ENCODE results near the gene PPP1CB.

PPP1CB gene

DNA sequence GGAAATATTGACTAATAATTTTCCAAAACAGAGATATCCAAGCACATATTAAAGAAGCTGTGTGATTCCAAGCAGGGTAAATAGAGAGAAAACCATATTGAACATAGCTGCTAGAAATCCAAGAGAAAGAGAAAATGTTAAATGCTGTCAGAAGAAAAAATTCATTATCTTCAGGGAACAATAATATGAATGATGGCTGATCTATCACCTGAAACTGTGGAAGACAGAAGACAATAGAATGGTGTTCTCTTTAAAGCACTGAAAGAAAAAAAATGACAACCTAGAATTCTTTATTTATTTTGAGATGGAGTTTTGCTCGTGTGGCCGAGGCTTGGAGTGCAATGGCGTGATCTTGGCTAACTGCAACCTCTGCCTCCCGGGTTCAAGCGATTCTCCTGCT is 17.3 kb downstream of the PPP1CB start:
- no peak overlapping the region for H3K9ac ChIP-seq (ENCODE audit: low read depth, low read length, poor library complexity)
- peaks cover 0 to 35% of the 10 kb centered on the region in 2 donors for H3K9me3 ChIP-seq (replicated peaks in 1 of 2; ENCODE audit: control insufficient read depth in 2 of 2, insufficient read depth in 1 of 2, low read depth in 1 of 2, low read length in 2 of 2)
- no peak overlapping the region for H3K4ac ChIP-seq (ENCODE audit: low read length)
- no peak overlapping the region for H2BK5ac ChIP-seq (ENCODE audit: low read length)
- H3K27ac ChIP-seq (replicated peaks; ENCODE audit: low read length): no peak overlapping the region
- H3K14ac ChIP-seq (ENCODE audit: low read length): no peak overlapping the region
- no peak overlapping the region for H2AFZ ChIP-seq (ENCODE audit: low read length)
- H4K91ac ChIP-seq (ENCODE audit: low read depth, low read length, poor library complexity): no peak overlapping the region
- no peak overlapping the region for H2BK120ac ChIP-seq (ENCODE audit: low read depth, low read length)
- H3K4me2 ChIP-seq (ENCODE audit: insufficient read depth, low read length, poor library complexity, severe bottlenecking): no peak overlapping the region
- H2BK12ac ChIP-seq (ENCODE audit: low read length): no peak overlapping the region
- no peak for DNase-seq (ENCODE audit: low spot score)
- peaks cover 2 to 47% of the 10 kb centered on the region in 2 donors for H3K36me3 ChIP-seq (replicated peaks in 1 of 2; ENCODE audit: control insufficient read depth in 2 of 2, insufficient read depth in 2 of 2, low read length in 2 of 2)
- H4K8ac ChIP-seq (ENCODE audit: low read depth, low read length): no peak overlapping the region
- no peaks in the 10 kb centered on the region for H3K4me1 ChIP-seq (ENCODE audit: control insufficient read depth in 2 of 2, insufficient read depth in 1 of 2, low read depth in 1 of 2, low read length in 2 of 2)
- H3K79me1 ChIP-seq (ENCODE audit: low read depth, low read length): peaks cover 4% of the 10 kb centered on the region
- no peak overlapping the region for H2BK15ac ChIP-seq (ENCODE audit: low read length)
- WGBS, 2 donors (ENCODE audit: extremely low coverage in 2 of 2, insufficient read length in 2 of 2, insufficient replicate concordance in 1 of 2): no CpG with 5 or more reads among the region's 5 CpGs
- no peak overlapping the region for H3K4me3 ChIP-seq (ENCODE audit: low read length in 2 of 2)
- H2AK5ac ChIP-seq (ENCODE audit: low read depth, low read length): no peak overlapping the region
- no peak overlapping the region for H3K18ac ChIP-seq (ENCODE audit: low read length)
- H3K27me3 ChIP-seq (ENCODE audit: control insufficient read depth in 3 of 3, insufficient read depth in 3 of 3, low read depth in 1 of 3, low read length in 3 of 3): no peaks in the 10 kb centered on the region
- no peak overlapping the region for H3K23ac ChIP-seq (ENCODE audit: low read depth, low read length, poor library complexity)

DNA sequence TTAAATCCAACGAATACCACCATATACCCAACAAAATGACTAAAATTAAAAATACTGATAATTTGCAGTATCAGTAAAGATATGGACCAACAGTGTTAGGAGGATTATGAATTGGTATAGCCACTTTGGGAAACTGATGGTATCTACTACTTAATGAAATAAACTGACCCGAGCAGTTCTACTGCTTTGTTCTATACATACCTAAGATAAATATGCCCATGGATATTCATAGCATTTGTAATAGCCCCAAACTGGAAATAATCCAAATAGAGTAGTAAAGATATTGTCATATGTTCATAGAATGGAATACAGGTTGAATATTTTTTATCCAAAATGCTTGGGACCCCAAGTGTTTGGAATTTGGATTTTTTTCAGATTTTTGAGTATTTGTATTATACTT is 20.7 kb downstream of the PPP1CB start:
- Histone ChIP-seq H2AK5ac (ENCODE audit: low read depth, low read length) (no peak overlapping the region), H3K18ac (ENCODE audit: low read length) (no peak overlapping the region), H3K79me1 (ENCODE audit: low read depth, low read length) (peaks cover 3% of the 10 kb centered on the region)

GRCh38 chr2:28776471-28776870 is 24.8 kb downstream of the PPP1CB start:
- no peak overlapping the region for H3K4me3 ChIP-seq (ENCODE audit: low read length in 2 of 2)
- H3K4ac ChIP-seq (ENCODE audit: low read length): no peak overlapping the region
- no peaks in the 10 kb centered on the region for H3K9me3 ChIP-seq (replicated peaks in 1 of 2; ENCODE audit: control insufficient read depth in 2 of 2, insufficient read depth in 1 of 2, low read depth in 1 of 2, low read length in 2 of 2)
- H3K27me3 ChIP-seq (ENCODE audit: control insufficient read depth in 3 of 3, insufficient read depth in 3 of 3, low read depth in 1 of 3, low read length in 3 of 3): no peaks in the 10 kb centered on the region
- no peak overlapping the region for H2BK120ac ChIP-seq (ENCODE audit: low read depth, low read length)
- no peak overlapping the region for H2BK5ac ChIP-seq (ENCODE audit: low read length)
- no CpG with 5 or more reads among the region's 6 CpGs for WGBS, 2 donors (ENCODE audit: extremely low coverage in 2 of 2, insufficient read length in 2 of 2, insufficient replicate concordance in 1 of 2)
- H3K79me1 ChIP-seq (ENCODE audit: low read depth, low read length): peaks cover 1% of the 10 kb centered on the region
- no peak overlapping the region for H2BK15ac ChIP-seq (ENCODE audit: low read length)
- H3K27ac ChIP-seq (replicated peaks; ENCODE audit: low read length): no peak overlapping the region
- H3K9ac ChIP-seq (ENCODE audit: low read depth, low read length, poor library complexity): no peak overlapping the region
- DNase-seq (ENCODE audit: low spot score): no peak
- no peak overlapping the region for H3K4me2 ChIP-seq (ENCODE audit: insufficient read depth, low read length, poor library complexity, severe bottlenecking)
- H3K14ac ChIP-seq (ENCODE audit: low read length): no peak overlapping the region
- peaks cover 5 to 74% of the 10 kb centered on the region in 2 donors for H3K36me3 ChIP-seq (replicated peaks in 1 of 2; ENCODE audit: control insufficient read depth in 2 of 2, insufficient read depth in 2 of 2, low read length in 2 of 2)
- H4K91ac ChIP-seq (ENCODE audit: low read depth, low read length, poor library complexity): no peak overlapping the region
- H2AK5ac ChIP-seq (ENCODE audit: low read depth, low read length): no peak overlapping the region
- H3K18ac ChIP-seq (ENCODE audit: low read length): no peak overlapping the region
- no peak overlapping the region for H3K23ac ChIP-seq (ENCODE audit: low read depth, low read length, poor library complexity)
- no peak overlapping the region for H2BK12ac ChIP-seq (ENCODE audit: low read length)
- no peaks in the 10 kb centered on the region for H3K4me1 ChIP-seq (ENCODE audit: control insufficient read depth in 2 of 2, insufficient read depth in 1 of 2, low read depth in 1 of 2, low read length in 2 of 2)
- no peak overlapping the region for H2AFZ ChIP-seq (ENCODE audit: low read length)
- H4K8ac ChIP-seq (ENCODE audit: low read depth, low read length): no peak overlapping the region

More for the DNA sequence above, 20.7 kb downstream of the PPP1CB start:
- WGBS, 2 donors (ENCODE audit: extremely low coverage in 2 of 2, insufficient read length in 2 of 2, insufficient replicate concordance in 1 of 2): no CpG with 5 or more reads among the region's 2 CpGs
- Histone ChIP-seq H2AFZ (ENCODE audit: low read length) (no peak overlapping the region), H2BK5ac (ENCODE audit: low read length) (no peak overlapping the region), H2BK15ac (ENCODE audit: low read length) (no peak overlapping the region), H2BK12ac (ENCODE audit: low read length) (no peak overlapping the region), H3K9ac (ENCODE audit: low read depth, low read length, poor library complexity) (no peak overlapping the region), H3K27me3 (ENCODE audit: control insufficient read depth in 3 of 3, insufficient read depth in 3 of 3, low read depth in 1 of 3, low read length in 3 of 3) (no peaks in the 10 kb centered on the region), H3K27ac (replicated peaks; ENCODE audit: low read length) (no peak overlapping the region), H4K8ac (ENCODE audit: low read depth, low read length) (no peak overlapping the region), H2BK120ac (ENCODE audit: low read depth, low read length) (no peak overlapping the region), H3K23ac (ENCODE audit: low read depth, low read length, poor library complexity) (no peak overlapping the region), H3K14ac (ENCODE audit: low read length) (no peak overlapping the region), H3K4me2 (ENCODE audit: insufficient read depth, low read length, poor library complexity, severe bottlenecking) (no peak overlapping the region), H3K4me3 (ENCODE audit: low read length in 2 of 2) (no peak overlapping the region), H3K9me3 (replicated peaks in 1 of 2; ENCODE audit: control insufficient read depth in 2 of 2, insufficient read depth in 1 of 2, low read depth in 1 of 2, low read length in 2 of 2) (peaks cover 0 to 25% of the 10 kb centered on the region in 2 donors), H4K91ac (ENCODE audit: low read depth, low read length, poor library complexity) (no peak overlapping the region), H3K4me1 (ENCODE audit: control insufficient read depth in 2 of 2, insufficient read depth in 1 of 2, low read depth in 1 of 2, low read length in 2 of 2) (no peaks in the 10 kb centered on the region), H3K4ac (ENCODE audit: low read length) (no peak overlapping the region), H3K36me3 (replicated peaks in 1 of 2; ENCODE audit: control insufficient read depth in 2 of 2, insufficient read depth in 2 of 2, low read length in 2 of 2) (peaks cover 3 to 58% of the 10 kb centered on the region in 2 donors)
- no peak for DNase-seq (ENCODE audit: low spot score)

GRCh38 chr2:28778392-28778791 is 26.8 kb downstream of the PPP1CB start:
- Histone ChIP-seq H3K4me2 (ENCODE audit: insufficient read depth, low read length, poor library complexity, severe bottlenecking) (no peak overlapping the region), H3K9me3 (replicated peaks in 1 of 2; ENCODE audit: control insufficient read depth in 2 of 2, insufficient read depth in 1 of 2, low read depth in 1 of 2, low read length in 2 of 2) (no peaks in the 10 kb centered on the region), H3K27me3 (ENCODE audit: control insufficient read depth in 3 of 3, insufficient read depth in 3 of 3, low read depth in 1 of 3, low read length in 3 of 3) (no peaks in the 10 kb centered on the region), H2AK5ac (ENCODE audit: low read depth, low read length) (no peak overlapping the region), H3K9ac (ENCODE audit: low read depth, low read length, poor library complexity) (no peak overlapping the region), H3K23ac (ENCODE audit: low read depth, low read length, poor library complexity) (no peak overlapping the region), H2BK12ac (ENCODE audit: low read length) (no peak overlapping the region), H2BK5ac (ENCODE audit: low read length) (no peak overlapping the region), H3K36me3 (replicated peaks in 1 of 2; ENCODE audit: control insufficient read depth in 2 of 2, insufficient read depth in 2 of 2, low read length in 2 of 2) (peaks cover 6 to 86% of the 10 kb centered on the region in 2 donors), H3K27ac (replicated peaks; ENCODE audit: low read length) (no peak overlapping the region), H2BK120ac (ENCODE audit: low read depth, low read length) (no peak overlapping the region), H3K4me3 (ENCODE audit: low read length in 2 of 2) (no peak overlapping the region), H3K79me1 (ENCODE audit: low read depth, low read length) (peaks cover 1% of the 10 kb centered on the region), H2AFZ (ENCODE audit: low read length) (no peak overlapping the region), H2BK15ac (ENCODE audit: low read length) (no peak overlapping the region), H3K4ac (ENCODE audit: low read length) (no peak overlapping the region), H3K4me1 (ENCODE audit: control insufficient read depth in 2 of 2, insufficient read depth in 1 of 2, low read depth in 1 of 2, low read length in 2 of 2) (no peaks in the 10 kb centered on the region), H4K91ac (ENCODE audit: low read depth, low read length, poor library complexity) (no peak overlapping the region), H3K14ac (ENCODE audit: low read length) (no peak overlapping the region), H4K8ac (ENCODE audit: low read depth, low read length) (no peak overlapping the region), H3K18ac (ENCODE audit: low read length) (no peak overlapping the region)
- WGBS, 2 donors (ENCODE audit: extremely low coverage in 2 of 2, insufficient read length in 2 of 2, insufficient replicate concordance in 1 of 2): no CpG with 5 or more reads among the region's 5 CpGs
- no peak for DNase-seq (ENCODE audit: low spot score)
